HepG2 (cell line): ENCODE data around the gene CRYM. TPM values are rescaled to one million over a fixed set of nuclear protein-coding genes. Genes with fewer than 3 reads are reported as not detected.

Experiments
- AHR ChIP-seq: IDR thresholded peaks from 2 replicates; pipeline ENCODE4 v1.6.1; 2018; ENCODE audit warnings: missing genetic modification reagents, missing compliant biosample characterization
- BRCA1 ChIP-seq: sonication (generic); formaldehyde crosslinking; IDR thresholded peaks from 2 replicates; pipeline ENCODE4 v1.4.0; 2020; ENCODE audit warnings: missing genetic modification reagents
- CC2D1A ChIP-seq: sonication (generic); formaldehyde crosslinking; IDR thresholded peaks from 2 replicates; pipeline ENCODE4 v1.8.1; 2023; ENCODE audit warnings: mild to moderate bottlenecking, missing genetic modification reagents
- CEBPZ ChIP-seq: IDR thresholded peaks from 2 replicates; pipeline ENCODE4 v1.6.1; 2012; ENCODE audit warnings: low read length, improper control_type of control experiment
- FOSL2 ChIP-seq: sonication (generic); formaldehyde crosslinking; IDR thresholded peaks from 2 replicates; pipeline ENCODE4 v1.4.0; 2020; ENCODE audit warnings: missing genetic modification reagents
- FOXA1 ChIP-seq, 2 experiments: fragments of 450-650 bp in 1 of 2; sonication (generic) in 1 of 2; formaldehyde crosslinking in 1 of 2; IDR thresholded peaks; 2 replicates each; pipeline versions ENCODE4 v1.4.0 to v1.6.1; 2016 to 2020; ENCODE audit warnings: missing genetic modification reagents in 1 of 2
- FOXC1 ChIP-seq: sonication (generic); formaldehyde crosslinking; IDR thresholded peaks from 2 replicates; pipeline ENCODE4 v1.8.0; 2022; ENCODE audit warnings: mild to moderate bottlenecking, missing genetic modification reagents, borderline replicate concordance
- GLI4 ChIP-seq: sonication (generic); formaldehyde crosslinking; IDR thresholded peaks from 2 replicates; pipeline ENCODE4 v1.5.1; 2020; ENCODE audit warnings: missing genetic modification reagents, mild to moderate bottlenecking, moderate library complexity, borderline replicate concordance
- KDM5B ChIP-seq: sonication (generic); formaldehyde crosslinking; IDR thresholded peaks from 2 replicates; pipeline ENCODE4 v1.4.0; 2020; ENCODE audit warnings: missing genetic modification reagents, mild to moderate bottlenecking, borderline replicate concordance
- MAFK ChIP-seq, 2 experiments: IDR thresholded peaks in 1 of 2; conservative IDR thresholded peaks in 1 of 2; 2 replicates each; pipeline ENCODE4 v1.6.1; 2011; ENCODE audit warnings: improper control_type of control experiment in 2 of 2, low read length in 2 of 2
- MEF2D ChIP-seq: sonication (generic); formaldehyde crosslinking; IDR thresholded peaks from 2 replicates; pipeline ENCODE4 v1.5.1; 2020; ENCODE audit warnings: mild to moderate bottlenecking, missing genetic modification reagents
- MTA3 ChIP-seq: sonication (generic); formaldehyde crosslinking; IDR thresholded peaks from 2 replicates; pipeline ENCODE4 v1.4.0; 2020; ENCODE audit warnings: missing genetic modification reagents
- NFKB2 ChIP-seq: sonication (generic); formaldehyde crosslinking; IDR thresholded peaks from 2 replicates; pipeline ENCODE4 v1.4.0; 2020; ENCODE audit warnings: missing genetic modification reagents, borderline replicate concordance
- PAX8 ChIP-seq: sonication (generic); formaldehyde crosslinking; IDR thresholded peaks from 2 replicates; pipeline ENCODE4 v1.8.0; 2022; ENCODE audit warnings: mild to moderate bottlenecking, missing genetic modification reagents, borderline replicate concordance
- SALL1 ChIP-seq: sonication (generic); formaldehyde crosslinking; IDR thresholded peaks from 2 replicates; pipeline ENCODE4 v1.8.0; 2022; ENCODE audit warnings: mild to moderate bottlenecking, missing genetic modification reagents
- TCF7 ChIP-seq: sonication (generic); IDR thresholded peaks from 2 replicates; pipeline ENCODE4 v1.6.1; 2016; ENCODE audit warnings: antibody characterized with exemption, low read depth
- ZNF12 ChIP-seq: sonication (generic); formaldehyde crosslinking; IDR thresholded peaks from 2 replicates; pipeline ENCODE4 v1.5.0; 2020; ENCODE audit warnings: missing genetic modification reagents
- ZNF354B ChIP-seq: sonication (generic); formaldehyde crosslinking; IDR thresholded peaks from 2 replicates; pipeline ENCODE4 v1.8.0; 2022; ENCODE audit warnings: mild to moderate bottlenecking, missing genetic modification reagents
- ZNF446 ChIP-seq: sonication (generic); formaldehyde crosslinking; IDR thresholded peaks from 2 replicates; pipeline ENCODE4 v1.5.0; 2020; ENCODE audit warnings: mild to moderate bottlenecking, missing genetic modification reagents
- ZNF674 ChIP-seq: sonication (generic); formaldehyde crosslinking; IDR thresholded peaks from 2 replicates; pipeline ENCODE4 v1.5.0; 2020; ENCODE audit warnings: low read depth, mild to moderate bottlenecking, missing genetic modification reagents
- ZNF7 ChIP-seq: IDR thresholded peaks from 2 replicates; pipeline ENCODE4 v1.6.1; 2016; ENCODE audit warnings: missing biosample characterization, missing genetic modification reagents
- ZNF841 ChIP-seq: sonication (generic); formaldehyde crosslinking; IDR thresholded peaks from 2 replicates; pipeline ENCODE4 v1.8.1; 2023; ENCODE audit warnings: missing genetic modification reagents, borderline replicate concordance
- polyA plus RNA-seq, 8 experiments: library from polyadenylated mRNA; depleted of rRNA in 3 of 8; stranded (reverse) in 7 of 8; unstranded in 1 of 8; fragments of >200 nt; fragmentation: Illumina TruSeq in 4 of 8; extraction: Trizol in 4 of 8; gene quantifications; 2 replicates each; pipeline versions ENCODE4 v1.2.1 to v1.2.3, GENCODE V29; 2011 to 2016; ENCODE audit warnings: low read depth in 4 of 8, missing spikeins in 1 of 8, mixed read lengths in 1 of 8; ENCODE audit not compliant: insufficient read depth in 1 of 8
- total RNA-seq, 5 experiments: library from RNA; depleted of rRNA; stranded (reverse); fragments of >200 nt; fragmentation: Illumina TruSeq; extraction: Trizol; gene quantifications; 2 replicates each; pipeline ENCODE4 v1.2.3, GENCODE V29; 2016; ENCODE audit warnings: low read depth in 1 of 5
- TF ChIP-seq, protein P1 (sequence below), 2 experiments: sonication (generic) in 1 of 2; formaldehyde crosslinking in 1 of 2; IDR thresholded peaks; 2 replicates each; pipeline versions ENCODE4 v1.4.0 to v1.6.1; 2016 to 2020; ENCODE audit warnings: borderline replicate concordance in 1 of 2, low read depth in 1 of 2, mild to moderate bottlenecking in 1 of 2, missing genetic modification reagents in 1 of 2

CRYM gene
- total and polyA plus RNA-seq, 2 of the 13 experiments (the other 11 are each of a cell fraction or from before 2014, with no cell fraction given) = 1.9 to 2.2 TPM

- TF ChIP-seq, protein P1, sequence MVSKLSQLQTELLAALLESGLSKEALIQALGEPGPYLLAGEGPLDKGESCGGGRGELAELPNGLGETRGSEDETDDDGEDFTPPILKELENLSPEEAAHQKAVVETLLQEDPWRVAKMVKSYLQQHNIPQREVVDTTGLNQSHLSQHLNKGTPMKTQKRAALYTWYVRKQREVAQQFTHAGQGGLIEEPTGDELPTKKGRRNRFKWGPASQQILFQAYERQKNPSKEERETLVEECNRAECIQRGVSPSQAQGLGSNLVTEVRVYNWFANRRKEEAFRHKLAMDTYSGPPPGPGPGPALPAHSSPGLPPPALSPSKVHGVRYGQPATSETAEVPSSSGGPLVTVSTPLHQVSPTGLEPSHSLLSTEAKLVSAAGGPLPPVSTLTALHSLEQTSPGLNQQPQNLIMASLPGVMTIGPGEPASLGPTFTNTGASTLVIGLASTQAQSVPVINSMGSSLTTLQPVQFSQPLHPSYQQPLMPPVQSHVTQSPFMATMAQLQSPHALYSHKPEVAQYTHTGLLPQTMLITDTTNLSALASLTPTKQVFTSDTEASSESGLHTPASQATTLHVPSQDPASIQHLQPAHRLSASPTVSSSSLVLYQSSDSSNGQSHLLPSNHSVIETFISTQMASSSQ (IDR thresholded peaks at IDR 0.05; ENCODE audit: low read depth) = no peak
- TF ChIP-seq, protein P1 (CRISPR knock-in tag; IDR thresholded peaks at IDR 0.05; ENCODE audit: borderline replicate concordance) = peak; percentile 88
- TF ChIP-seq MEF2D (CRISPR knock-in tag) (0 out of 2 replicates have a peak, but pooled peaks have one; percentile 22), CC2D1A (CRISPR knock-in tag) (peak; percentile 86; the same call in 1 of the 2 replicates), TCF7 (no peak), MTA3 (no peak), CEBPZ (no peak), KDM5B (CRISPR knock-in tag) (peak; percentile 99), ZNF674 (CRISPR knock-in tag) (peak; percentile 96), BRCA1 (CRISPR knock-in tag) (peak; percentile 83; the same call in 1 of the 2 replicates), GLI4 (CRISPR knock-in tag) (no peak), NFKB2 (CRISPR knock-in tag) (peak; percentile 96), ZNF446 (CRISPR knock-in tag) (peak; percentile 84; the same call in 1 of the 2 replicates), FOXC1 (peak; percentile 89), FOSL2 (CRISPR knock-in tag) (peak; percentile 44; the same call in 1 of the 2 replicates), PAX8 (peak; percentile 76; the same call in 1 of the 2 replicates), SALL1 (CRISPR knock-in tag) (peak; percentile 91), ZNF12 (CRISPR knock-in tag) (peak; percentile 90), ZNF841 (no peak), MAFK (conservative IDR thresholded peaks at IDR 0.05 in 1 of 2, IDR thresholded peaks at IDR 0.05 in 1 of 2; ENCODE audit: low read length in 2 of 2) (no peak), FOXA1 (IDR thresholded peaks at IDR 0.05) (no peak), FOXA1 (CRISPR knock-in tag; IDR thresholded peaks at IDR 0.05) (peak; percentile 31; the same call in 1 of the 2 replicates), AHR (CRISPR knock-in tag) (peak; percentile 94; the same call in 1 of the 2 replicates), ZNF7 (CRISPR knock-in tag) (no peak), ZNF354B (CRISPR knock-in tag) (0 out of 2 replicates have a peak, but pooled peaks have one; percentile 72)
These were observed 23.2 kb upstream of the CRYM start (continued) for GRCh38 chr16:21301168-21301894.
